Measurements from ENCODE around the gene SHISA8.

SHISA8 gene

GRCh38 chr22:41933411-41934177 lies 18.7 kb upstream of the SHISA8 start:
- no peak for DNase-seq (ENCODE audit: low read depth in 2 of 2)

- no peak for DNase-seq (ENCODE audit: low read depth in 2 of 2)
These were observed 17.5 kb upstream of the SHISA8 start for GRCh38 chr22:41932353-41932752.

- DNase-seq (ENCODE audit: low read depth in 2 of 2): no peak
These were observed 16.9 kb upstream of the SHISA8 start for GRCh38 chr22:41931701-41932269.

GRCh38 chr22:41929418-41929810 lies 14.5 kb upstream of the SHISA8 start:
- no peak for DNase-seq (ENCODE audit: low read depth in 2 of 2)

GRCh38 chr22:41928593-41929417 lies 13.9 kb upstream of the SHISA8 start:
- no peak for DNase-seq (ENCODE audit: low read depth in 2 of 2)

- DNase-seq (ENCODE audit: low read depth in 2 of 2): no peak
These were observed 12.9 kb upstream of the SHISA8 start for GRCh38 chr22:41927813-41928212.

- DNase-seq (ENCODE audit: low read depth in 2 of 2): peak; percentile 43 to 67
These were observed 11.0 kb upstream of the SHISA8 start for GRCh38 chr22:41925783-41926460.

GRCh38 chr22:41923595-41924276 lies 8.9 kb upstream of the SHISA8 start:
- no peak for DNase-seq (ENCODE audit: low read depth in 2 of 2)

GRCh38 chr22:41922940-41923594 lies 8.2 kb upstream of the SHISA8 start:
- no peak for DNase-seq (ENCODE audit: low read depth in 2 of 2)

- DNase-seq (ENCODE audit: low read depth in 2 of 2): no peak
These were observed 7.5 kb upstream of the SHISA8 start for GRCh38 chr22:41922328-41922727.

GRCh38 chr22:41920271-41920976 lies 5.5 kb upstream of the SHISA8 start:
- no peak for DNase-seq (ENCODE audit: low read depth in 2 of 2)

GRCh38 chr22:41919357-41920224 lies 4.7 kb upstream of the SHISA8 start:
- peak; percentile 34 to 52 for DNase-seq (ENCODE audit: low read depth in 2 of 2)

GRCh38 chr22:41917903-41918791 lies 3.3 kb upstream of the SHISA8 start:
- DNase-seq (ENCODE audit: low read depth in 2 of 2): no peak

GRCh38 chr22:41917375-41917902 lies 2.6 kb upstream of the SHISA8 start:
- no peak for DNase-seq (ENCODE audit: low read depth in 2 of 2)

GRCh38 chr22:41916745-41917358 lies 2.0 kb upstream of the SHISA8 start:
- no peak for DNase-seq (ENCODE audit: low read depth in 2 of 2)

- no peak for DNase-seq (ENCODE audit: low read depth in 2 of 2)
These were observed 1.1 kb upstream of the SHISA8 start for GRCh38 chr22:41915786-41916493.

GRCh38 chr22:41914611-41915034 lies 251 bp downstream of the SHISA8 start:
- DNase-seq (ENCODE audit: low read depth in 2 of 2): no peak

Measured in stimulated activated CD8-positive, alpha-beta memory T cell treated with anti-CD3 and anti-CD28 coated beads, Interleukin-7, amount 100 ng/mL, for 4 hours (primary cell).